Liver (tissue), 9 donors: ENCODE measurements around the gene MPZL2. TPM values are rescaled to one million over a fixed set of nuclear protein-coding genes. Genes with fewer than 3 reads are reported as not detected.

Experiments used
- DNase-seq: peaks from one replicate; pipeline ENCODE4 v3.0.0-alpha.2; 2017; ENCODE audit warnings: low spot score
- H3K27ac ChIP-seq, 2 donors: one replicate each; pipeline ENCODE4 v1.7.0; 2013; ENCODE audit warnings: inconsistent platforms in 2 of 2, low read length in 2 of 2, control low read depth in 1 of 2, low read depth in 1 of 2, mild to moderate bottlenecking in 1 of 2
- H3K27me3 ChIP-seq, 4 donors: one replicate each; pipeline versions ENCODE4 v1.6.1 to v1.7.0; 2013; ENCODE audit warnings: low read length in 3 of 4, inconsistent platforms in 1 of 4, mild to moderate bottlenecking in 1 of 4, moderate library complexity in 1 of 4; ENCODE audit not compliant: control insufficient read depth in 4 of 4, insufficient read depth in 4 of 4
- H3K36me3 ChIP-seq, 4 donors: one replicate each; pipeline versions ENCODE4 v1.6.1 to v1.7.0; 2013; ENCODE audit warnings: low read length in 3 of 4, mild to moderate bottlenecking in 3 of 4, low read depth in 1 of 4, moderate library complexity in 1 of 4; ENCODE audit not compliant: control insufficient read depth in 4 of 4, insufficient read depth in 3 of 4
- H3K4me1 ChIP-seq, 4 donors: one replicate each; pipeline versions ENCODE4 v1.6.1 to v1.7.0; 2013; ENCODE audit warnings: low read length in 3 of 4, mild to moderate bottlenecking in 3 of 4, moderate library complexity in 1 of 4; ENCODE audit not compliant: control insufficient read depth in 4 of 4, insufficient read depth in 4 of 4
- H3K4me3 ChIP-seq, 3 donors: one replicate each; pipeline versions ENCODE4 v1.6.1 to v1.7.0; 2013; ENCODE audit warnings: low read length in 3 of 3, control low read depth in 1 of 3, low read depth in 1 of 3, mild to moderate bottlenecking in 1 of 3
- H3K9ac ChIP-seq, 2 donors: one replicate each; pipeline ENCODE4 v1.7.0; 2013; ENCODE audit warnings: low read length in 2 of 2, mild to moderate bottlenecking in 2 of 2, moderate library complexity in 2 of 2, control low read depth in 1 of 2, low read depth in 1 of 2
- H3K9me3 ChIP-seq, 4 donors: one replicate each; pipeline versions ENCODE4 v1.6.1 to v1.7.0; 2013; ENCODE audit warnings: low read length in 3 of 4; ENCODE audit not compliant: control insufficient read depth in 4 of 4
- ATF3 ChIP-seq: IDR thresholded peaks from 2 replicates; pipeline ENCODE4 v1.6.1; 2016; ENCODE audit warnings: antibody characterized with exemption
- CTCF ChIP-seq: fragments of 150-350 bp; IDR thresholded peaks from 2 replicates; pipeline ENCODE4 v1.5.1; 2017; ENCODE audit warnings: improper control_type of control experiment, low read depth, low read length; ENCODE audit not compliant: missing input control
- EGR1 ChIP-seq, 2 donors: IDR thresholded peaks; 2 replicates each; pipeline ENCODE4 v1.6.1; 2016 to 2018; ENCODE audit warnings: antibody characterized with exemption in 2 of 2, low read depth in 2 of 2
- FOXA1 ChIP-seq: IDR thresholded peaks from 2 replicates; pipeline ENCODE4 v1.6.1; 2016; ENCODE audit warnings: antibody characterized with exemption
- FOXA2 ChIP-seq: IDR thresholded peaks from 2 replicates; pipeline ENCODE4 v1.6.1; 2016; ENCODE audit warnings: antibody characterized with exemption
- GABPA ChIP-seq, 2 donors: IDR thresholded peaks in 1 of 2; conservative IDR thresholded peaks in 1 of 2; 2 replicates each; pipeline ENCODE4 v1.6.1; 2016; ENCODE audit warnings: antibody characterized with exemption in 2 of 2, mild to moderate bottlenecking in 1 of 2, moderate library complexity in 1 of 2
- HNF4A ChIP-seq, 2 donors: conservative IDR thresholded peaks; 2 replicates each; pipeline ENCODE4 v1.6.1; 2016; ENCODE audit warnings: antibody characterized with exemption in 2 of 2, mild to moderate bottlenecking in 2 of 2
- HNF4G ChIP-seq: IDR thresholded peaks from 2 replicates; pipeline ENCODE4 v1.6.1; 2016; ENCODE audit warnings: antibody characterized with exemption
- JUND ChIP-seq, 2 donors: IDR thresholded peaks; 2 replicates each; pipeline ENCODE4 v1.6.1; 2016; ENCODE audit warnings: antibody characterized with exemption in 2 of 2
- MAX ChIP-seq: IDR thresholded peaks from 2 replicates; pipeline ENCODE4 v1.6.1; 2016; ENCODE audit warnings: antibody characterized with exemption
- NR2F2 ChIP-seq: IDR thresholded peaks from 2 replicates; pipeline ENCODE4 v1.6.1; 2016; ENCODE audit warnings: antibody characterized with exemption
- RAD21 ChIP-seq, 2 donors: IDR thresholded peaks; 2 replicates each; pipeline ENCODE4 v1.6.1; 2016; ENCODE audit warnings: antibody characterized with exemption in 2 of 2, mild to moderate bottlenecking in 2 of 2
- REST ChIP-seq: IDR thresholded peaks from 2 replicates; pipeline ENCODE4 v1.6.1; 2016; ENCODE audit warnings: antibody characterized with exemption, mild to moderate bottlenecking
- RXRA ChIP-seq, 2 donors: IDR thresholded peaks; 2 replicates each; pipeline ENCODE4 v1.6.1; 2017 to 2018; ENCODE audit warnings: antibody characterized with exemption in 2 of 2, mild to moderate bottlenecking in 1 of 2
- SP1 ChIP-seq: IDR thresholded peaks from 2 replicates; pipeline ENCODE4 v1.6.1; 2018; ENCODE audit warnings: antibody characterized with exemption, mild to moderate bottlenecking
- TAF1 ChIP-seq: conservative IDR thresholded peaks from 2 replicates; pipeline ENCODE4 v1.6.1; 2016; ENCODE audit warnings: antibody characterized with exemption, mild to moderate bottlenecking
- YY1 ChIP-seq: IDR thresholded peaks from 2 replicates; pipeline ENCODE4 v1.6.1; 2016; ENCODE audit warnings: antibody characterized with exemption, mild to moderate bottlenecking
- ZBTB33 ChIP-seq: IDR thresholded peaks from 2 replicates; pipeline ENCODE4 v1.6.1; 2016; ENCODE audit warnings: antibody characterized with exemption
- WGBS: extraction: QIAGEN DNeasy Blood & Tissue Kit; methylation state at CpG from one replicate; pipeline ENCODE4 v1.1.7; 2013; 5-methylcytosine and 5-hydroxymethylcytosine counted together
- polyA plus RNA-seq, 2 donors: library from polyadenylated mRNA; stranded (reverse) in 1 of 2; unstranded in 1 of 2; fragments of 200-250 nt in 1 of 2; fragments of >200 nt in 1 of 2; fragmentation: Nextera tagmentation in 1 of 2; extraction: Ambion mirVana in 1 of 2; gene quantifications; one replicate each; pipeline versions ENCODE4 v1.2.1 to v1.2.3, GENCODE V29; 2013 to 2015
- total RNA-seq, 2 donors: library from RNA; depleted of rRNA; stranded (reverse); fragments of >200 nt; gene quantifications; one replicate each; pipeline ENCODE4 v1.2.3, GENCODE V29; 2014
- donor health status: healthy.
- donor health status: healthy.
- donor health status: healthy.
- donor health status: healthy.
- donor health status: healthy.

Gene MPZL2
- total and polyA plus RNA-seq, 4 donors, result 8.4 to 17.2 (median 11.9) TPM

GRCh38 chr11:118245936-118246562 is 18.0 kb downstream of the MPZL2 start:
- TF ChIP-seq FOXA1, result no peak
- TF ChIP-seq GABPA (IDR thresholded peaks at IDR 0.05 in 1 of 2, conservative IDR thresholded peaks at IDR 0.05 in 1 of 2), result no peak
- no peak for TF ChIP-seq EGR1 (IDR thresholded peaks at IDR 0.05; ENCODE audit: low read depth in 2 of 2)
- TF ChIP-seq ATF3, result no peak
- TF ChIP-seq SP1, result no peak
- no peak for TF ChIP-seq MAX
- whole genome bisulfite sequencing, result 96% methylated on average over 3 of the region's 3 CpGs
- Histone ChIP-seq H3K27ac (no peak overlapping the region), H3K9me3 (no peaks in the 10 kb centered on the region), H3K9ac (no peak overlapping the region), H3K4me3 (no peak overlapping the region), H3K36me3 (no peaks in the 10 kb centered on the region), H3K4me1 (peaks cover 5 to 24% (median 10%) of the 10 kb centered on the region in 4 donors), H3K27me3 (no peaks in the 10 kb centered on the region)
- no peak for DNase-seq

GRCh38 chr11:118243993-118244762 is 19.9 kb downstream of the MPZL2 start:
- Histone ChIP-seq H3K4me3 (no peak overlapping the region), H3K27ac (no peak overlapping the region), H3K4me1 (peaks cover 6 to 36% (median 11%) of the 10 kb centered on the region in 4 donors), H3K9me3 (no peaks in the 10 kb centered on the region), H3K9ac (no peak overlapping the region), H3K27me3 (no peaks in the 10 kb centered on the region), H3K36me3 (no peaks in the 10 kb centered on the region)
- no peak for DNase-seq
- 91% methylated on average over 3 of the region's 3 CpGs for WGBS
- TF ChIP-seq RAD21 (IDR thresholded peaks at IDR 0.05) (no peak), EGR1 (IDR thresholded peaks at IDR 0.05; ENCODE audit: low read depth in 2 of 2) (no peak), HNF4A (conservative IDR thresholded peaks at IDR 0.05) (no peak), FOXA1 (no peak), JUND (IDR thresholded peaks at IDR 0.05) (no peak), GABPA (IDR thresholded peaks at IDR 0.05 in 1 of 2, conservative IDR thresholded peaks at IDR 0.05 in 1 of 2) (no peak), REST (no peak), CTCF (no peak), HNF4G (no peak), TAF1 (no peak), ZBTB33 (no peak), RXRA (IDR thresholded peaks at IDR 0.05) (no peak), FOXA2 (no peak), NR2F2 (no peak), YY1 (no peak)
